ENCODE data around the gene MYO1A.

- no peak for TF ChIP-seq CTCF (IDR thresholded peaks at IDR 0.05; ENCODE audit: poor library complexity, severe bottlenecking)
- no peak for TF ChIP-seq TAF1 (IDR thresholded peaks at IDR 0.05; ENCODE audit: low read depth)
- TF ChIP-seq POLR2AphosphoS5 (IDR thresholded peaks at IDR 0.05) = no peak
- TF ChIP-seq MXI1 (conservative IDR thresholded peaks at IDR 0.05; ENCODE audit: poor library complexity, severe bottlenecking) = no peak
- no peak for TF ChIP-seq EZH2 (IDR thresholded peaks at IDR 0.05; ENCODE audit: borderline replicate concordance, insufficient read depth, low read length, poor library complexity, severe bottlenecking)
- TF ChIP-seq REST (IDR thresholded peaks at IDR 0.05; ENCODE audit: borderline replicate concordance) = no peak
- no peak for TF ChIP-seq RAD21 (conservative IDR thresholded peaks at IDR 0.05)
Observed at GRCh38 chr12:57049119-57049446, 846 bp downstream of the MYO1A start.
